NB4 (cell line): ENCODE measurements around the gene HBZ.

ENCODE experiments used
- MYC ChIP-seq: IDR thresholded peaks from 2 replicates; pipeline ENCODE4 v1.6.1; 2011; ENCODE audit warnings: low read depth, low read length
- POLR2A ChIP-seq: IDR thresholded peaks from 2 replicates; pipeline ENCODE4 v1.6.1; 2011; ENCODE audit warnings: mild to moderate bottlenecking; ENCODE audit not compliant: insufficient read length; ENCODE audit errors: extremely low read depth
- TF ChIP-seq, protein P1 (sequence below): IDR thresholded peaks from one replicate; pipeline ENCODE4 v1.5.1; 2012; ENCODE audit warnings: low read depth, low read length
- TF ChIP-seq, protein P2 (sequence below): IDR thresholded peaks from 2 replicates; pipeline ENCODE4 v1.6.1; 2011; ENCODE audit warnings: low read depth, low read length

DNA sequence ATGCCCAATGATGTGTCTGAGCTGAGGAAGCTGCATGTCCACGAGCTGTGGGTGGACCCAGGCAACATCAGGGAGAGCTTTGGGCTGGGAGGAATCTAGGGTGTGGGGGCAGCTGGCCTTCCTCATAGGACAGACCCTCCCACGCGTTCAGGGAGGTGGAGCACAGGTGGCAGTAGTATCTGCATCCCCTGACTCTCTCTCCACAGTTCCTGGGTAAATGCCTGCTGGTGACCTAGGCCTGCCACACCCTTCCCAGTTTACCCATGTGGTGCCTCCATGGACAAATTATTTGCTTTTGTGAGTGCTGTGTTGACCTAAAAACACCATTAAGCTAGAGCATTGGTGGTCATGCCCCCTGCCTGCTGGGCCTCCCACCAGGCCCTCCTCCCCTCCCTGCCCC is 16.6 kb downstream of the HBZ start:
- TF ChIP-seq, protein P1, sequence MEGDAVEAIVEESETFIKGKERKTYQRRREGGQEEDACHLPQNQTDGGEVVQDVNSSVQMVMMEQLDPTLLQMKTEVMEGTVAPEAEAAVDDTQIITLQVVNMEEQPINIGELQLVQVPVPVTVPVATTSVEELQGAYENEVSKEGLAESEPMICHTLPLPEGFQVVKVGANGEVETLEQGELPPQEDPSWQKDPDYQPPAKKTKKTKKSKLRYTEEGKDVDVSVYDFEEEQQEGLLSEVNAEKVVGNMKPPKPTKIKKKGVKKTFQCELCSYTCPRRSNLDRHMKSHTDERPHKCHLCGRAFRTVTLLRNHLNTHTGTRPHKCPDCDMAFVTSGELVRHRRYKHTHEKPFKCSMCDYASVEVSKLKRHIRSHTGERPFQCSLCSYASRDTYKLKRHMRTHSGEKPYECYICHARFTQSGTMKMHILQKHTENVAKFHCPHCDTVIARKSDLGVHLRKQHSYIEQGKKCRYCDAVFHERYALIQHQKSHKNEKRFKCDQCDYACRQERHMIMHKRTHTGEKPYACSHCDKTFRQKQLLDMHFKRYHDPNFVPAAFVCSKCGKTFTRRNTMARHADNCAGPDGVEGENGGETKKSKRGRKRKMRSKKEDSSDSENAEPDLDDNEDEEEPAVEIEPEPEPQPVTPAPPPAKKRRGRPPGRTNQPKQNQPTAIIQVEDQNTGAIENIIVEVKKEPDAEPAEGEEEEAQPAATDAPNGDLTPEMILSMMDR: no peak
- TF ChIP-seq, protein P2, sequence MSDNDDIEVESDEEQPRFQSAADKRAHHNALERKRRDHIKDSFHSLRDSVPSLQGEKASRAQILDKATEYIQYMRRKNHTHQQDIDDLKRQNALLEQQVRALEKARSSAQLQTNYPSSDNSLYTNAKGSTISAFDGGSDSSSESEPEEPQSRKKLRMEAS: no peak
- TF ChIP-seq POLR2A (no peak), MYC (no peak)
